C4-2B (cell line): Measurements from ENCODE around the gene PAM.

Experiments
- ZFX ChIP-seq: fragments of 450-650 bp; IDR thresholded peaks from 2 replicates; pipeline ENCODE4 v1.6.1; 2017
- TF ChIP-seq, protein P1 (sequence below): fragments of 450-650 bp; conservative IDR thresholded peaks from 2 replicates; pipeline ENCODE4 v1.5.1; 2017; ENCODE audit warnings: mild to moderate bottlenecking

GRCh38 chr5:103041071-103041676, 286.1 kb downstream of the PAM start:
- TF ChIP-seq, protein P1, sequence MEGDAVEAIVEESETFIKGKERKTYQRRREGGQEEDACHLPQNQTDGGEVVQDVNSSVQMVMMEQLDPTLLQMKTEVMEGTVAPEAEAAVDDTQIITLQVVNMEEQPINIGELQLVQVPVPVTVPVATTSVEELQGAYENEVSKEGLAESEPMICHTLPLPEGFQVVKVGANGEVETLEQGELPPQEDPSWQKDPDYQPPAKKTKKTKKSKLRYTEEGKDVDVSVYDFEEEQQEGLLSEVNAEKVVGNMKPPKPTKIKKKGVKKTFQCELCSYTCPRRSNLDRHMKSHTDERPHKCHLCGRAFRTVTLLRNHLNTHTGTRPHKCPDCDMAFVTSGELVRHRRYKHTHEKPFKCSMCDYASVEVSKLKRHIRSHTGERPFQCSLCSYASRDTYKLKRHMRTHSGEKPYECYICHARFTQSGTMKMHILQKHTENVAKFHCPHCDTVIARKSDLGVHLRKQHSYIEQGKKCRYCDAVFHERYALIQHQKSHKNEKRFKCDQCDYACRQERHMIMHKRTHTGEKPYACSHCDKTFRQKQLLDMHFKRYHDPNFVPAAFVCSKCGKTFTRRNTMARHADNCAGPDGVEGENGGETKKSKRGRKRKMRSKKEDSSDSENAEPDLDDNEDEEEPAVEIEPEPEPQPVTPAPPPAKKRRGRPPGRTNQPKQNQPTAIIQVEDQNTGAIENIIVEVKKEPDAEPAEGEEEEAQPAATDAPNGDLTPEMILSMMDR: peak; percentile 75
- TF ChIP-seq ZFX: no peak
